Measurements from ENCODE around the gene LHX1.
A peak's percentile ranks its signal among the peaks of the same experiment; 100 is the strongest.

LHX1 gene

GRCh38 chr17:36939052-36939801, 2.0 kb downstream of the LHX1 start:
- no peak for DNase-seq (ENCODE audit: low read depth)

GRCh38 chr17:36939802-36940312, 2.6 kb downstream of the LHX1 start:
- DNase-seq (ENCODE audit: low read depth): no peak

DNA sequence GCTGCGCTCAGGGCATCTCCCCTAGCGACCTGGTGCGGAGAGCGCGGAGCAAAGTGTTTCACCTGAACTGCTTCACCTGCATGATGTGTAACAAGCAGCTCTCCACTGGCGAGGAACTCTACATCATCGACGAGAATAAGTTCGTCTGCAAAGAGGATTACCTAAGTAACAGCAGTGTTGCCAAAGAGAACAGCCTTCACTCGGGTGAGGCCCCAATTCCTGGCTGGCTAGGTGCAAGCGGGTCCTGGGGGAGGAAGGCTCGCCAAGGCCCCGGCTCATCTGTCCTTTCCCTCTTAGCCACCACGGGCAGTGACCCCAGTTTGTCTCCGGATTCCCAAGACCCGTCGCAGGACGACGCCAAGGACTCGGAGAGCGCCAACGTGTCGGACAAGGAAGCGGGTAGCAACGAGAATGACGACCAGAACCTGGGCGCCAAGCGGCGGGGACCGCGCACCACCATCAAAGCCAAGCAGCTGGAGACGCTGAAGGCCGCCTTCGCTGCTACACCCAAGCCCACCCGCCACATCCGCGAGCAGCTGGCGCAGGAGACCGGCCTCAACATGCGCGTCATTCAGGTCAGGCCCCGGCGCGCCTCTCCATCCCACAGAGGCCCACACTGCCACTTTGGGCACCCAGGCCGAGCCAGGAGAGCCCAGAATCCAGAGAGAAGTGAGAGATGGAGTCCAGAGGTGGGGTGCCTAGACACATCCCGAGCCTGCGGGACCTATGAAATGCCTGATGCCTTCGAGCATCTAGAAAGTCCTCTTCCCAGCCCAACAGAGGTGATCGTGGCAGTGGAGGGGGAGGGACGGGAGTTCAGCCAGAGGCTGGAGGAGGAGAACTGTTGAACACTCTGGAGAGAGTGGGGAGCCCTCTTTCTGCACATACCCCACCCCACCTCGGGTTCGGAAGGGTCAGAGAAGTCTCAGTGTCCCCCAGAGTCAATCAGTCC, 3.3 kb downstream of the LHX1 start:
- no peak for DNase-seq (ENCODE audit: low read depth)

GRCh38 chr17:36941265-36942010, 4.2 kb downstream of the LHX1 start:
- DNase-seq (ENCODE audit: low read depth): no peak

DNA sequence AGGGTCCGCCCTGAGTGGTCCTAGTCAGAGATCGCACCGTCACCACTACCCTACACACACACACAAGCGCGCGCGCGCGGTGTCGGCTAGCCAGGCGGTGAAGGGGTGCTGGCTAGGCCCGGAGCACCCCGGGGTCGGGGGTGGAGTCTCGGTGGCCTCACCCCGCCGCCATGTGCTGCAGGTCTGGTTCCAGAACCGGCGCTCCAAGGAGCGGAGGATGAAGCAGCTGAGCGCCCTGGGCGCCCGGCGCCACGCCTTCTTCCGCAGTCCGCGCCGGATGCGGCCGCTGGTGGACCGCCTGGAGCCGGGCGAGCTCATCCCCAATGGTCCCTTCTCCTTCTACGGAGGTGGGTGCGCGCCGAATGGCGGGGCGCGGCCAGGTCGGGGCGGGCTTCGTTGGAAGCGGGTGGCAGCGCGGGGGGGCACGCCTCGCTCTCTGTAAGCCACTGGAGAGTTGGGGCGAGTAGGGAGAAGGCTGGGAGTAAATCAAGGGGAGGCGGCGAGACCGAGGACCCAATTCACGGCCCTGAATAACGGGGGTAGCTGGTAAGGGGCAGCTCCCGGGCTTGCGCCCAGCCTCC, 4.8 kb downstream of the LHX1 start:
- no peak for DNase-seq (ENCODE audit: low read depth)

- DNase-seq (ENCODE audit: low read depth): no peak
Observed at GRCh38 chr17:36942631-36943125, 5.4 kb downstream of the LHX1 start.

DNA sequence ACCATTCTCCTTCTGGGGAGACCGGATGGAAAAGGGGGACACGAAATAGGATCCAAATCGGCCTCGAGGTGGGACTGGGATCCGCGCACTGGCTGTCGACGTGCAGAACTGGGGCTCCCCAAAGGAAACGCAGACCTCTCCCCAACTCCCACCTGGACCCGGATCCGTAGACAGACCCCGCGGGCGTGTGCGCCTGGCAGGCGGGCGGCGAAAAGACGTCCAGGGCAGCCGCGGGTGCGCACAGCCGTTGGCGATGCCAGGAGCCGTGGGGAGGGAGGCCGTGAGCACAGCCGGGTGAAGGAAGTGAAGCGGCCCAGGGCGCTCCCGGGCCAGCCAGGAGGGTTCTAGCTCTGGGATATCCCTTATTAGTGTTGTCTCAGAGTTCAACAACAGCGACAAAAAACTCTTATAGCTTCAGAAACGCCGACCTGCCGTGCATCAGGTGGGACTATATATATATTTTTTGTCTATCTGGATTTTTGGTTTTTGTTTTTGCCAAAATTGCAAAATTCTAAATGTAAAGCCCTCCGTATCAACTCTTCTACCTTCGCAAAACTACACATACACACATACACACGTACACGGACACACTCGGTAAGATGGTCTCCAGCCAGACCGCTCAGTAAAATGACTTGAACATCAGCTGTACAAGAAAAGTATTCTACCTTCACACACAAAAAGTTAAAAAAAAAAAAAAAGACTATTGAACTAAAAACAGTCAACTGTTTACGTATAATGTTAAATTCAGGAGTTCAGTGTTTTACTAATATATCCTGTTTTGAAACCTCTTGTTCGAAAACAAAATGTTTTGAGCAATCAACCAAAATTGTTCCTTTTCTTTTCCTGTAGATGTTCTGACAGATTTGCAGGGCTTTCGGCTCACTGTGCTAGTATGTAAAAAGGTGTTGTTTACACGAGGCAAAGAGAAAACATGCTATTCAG, 6.2 kb downstream of the LHX1 start:
- no peak for DNase-seq (ENCODE audit: low read depth)

GRCh38 chr17:36944553-36944952, 7.3 kb downstream of the LHX1 start:
- no peak for DNase-seq (ENCODE audit: low read depth)

- DNase-seq (ENCODE audit: low read depth): no peak
Observed at GRCh38 chr17:36945140-36945539, 7.9 kb downstream of the LHX1 start.

GRCh38 chr17:36945959-36946725, 8.9 kb downstream of the LHX1 start:
- DNase-seq (ENCODE audit: low read depth): no peak

DNA sequence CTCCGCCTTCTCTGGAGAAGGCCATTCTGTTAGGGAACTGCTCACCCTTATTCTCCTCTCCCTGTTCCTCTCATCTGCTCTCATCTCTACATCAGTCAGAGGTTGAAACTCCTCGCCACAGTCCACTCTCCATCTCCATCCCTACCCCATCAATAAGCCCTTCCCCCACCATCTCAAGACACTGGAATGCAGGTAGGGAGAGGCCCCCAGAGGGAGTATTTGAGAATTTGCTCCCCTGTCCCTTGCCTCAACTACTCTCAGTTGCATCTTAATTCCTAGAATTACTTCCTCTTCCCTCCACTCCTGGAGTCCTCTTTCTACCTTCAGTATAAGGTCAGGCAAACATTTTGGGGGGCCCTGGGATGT, 9.4 kb downstream of the LHX1 start:
- DNase-seq (ENCODE audit: low read depth): no peak

DNA sequence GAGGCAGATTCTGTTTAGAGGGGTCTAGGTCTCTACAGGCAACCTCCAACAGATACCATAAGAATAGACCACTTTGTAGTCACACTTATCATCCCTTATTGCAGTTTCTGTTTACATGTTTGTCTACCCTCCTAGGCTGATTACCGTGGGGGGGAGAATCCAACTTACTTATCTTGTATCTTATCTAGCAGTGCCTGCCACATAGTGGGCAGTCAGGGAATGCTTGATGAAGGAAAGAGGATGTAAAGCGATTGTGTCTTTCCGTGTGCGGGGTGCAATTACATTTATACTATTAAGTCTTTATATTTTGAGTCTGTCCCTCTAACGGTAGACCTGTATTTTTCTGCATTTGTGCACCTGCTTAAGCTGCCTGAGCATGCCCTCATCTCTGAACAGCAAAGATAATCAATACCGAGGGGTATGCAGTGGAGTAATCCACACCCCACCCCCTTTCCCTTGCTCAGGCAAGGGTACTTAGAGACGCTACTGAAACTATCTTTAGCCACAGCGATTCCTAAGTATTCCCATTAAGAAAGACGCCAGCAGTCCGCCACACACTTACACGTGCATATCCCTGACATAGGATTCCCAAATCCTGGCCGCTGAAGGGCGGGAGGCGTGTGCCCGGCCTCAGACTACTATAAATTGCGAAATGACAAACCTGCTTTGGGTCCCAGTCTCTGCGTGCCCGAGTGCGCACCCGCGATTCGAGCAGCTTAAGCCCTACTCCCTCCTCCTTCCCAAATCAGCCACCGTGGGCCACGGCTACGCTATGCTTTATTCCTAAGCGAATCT, 10.8 kb downstream of the LHX1 start:
- DNase-seq (ENCODE audit: low read depth): peak; percentile 16

GRCh38 chr17:36948717-36949460, 11.6 kb downstream of the LHX1 start, which contains the start of gene AATF:
Gene AATF, plus strand, starts transcription at chr17:36948954. Its CDS starts 172 bp downstream, at chr17:36949126.
- peak; percentile 67 for DNase-seq (ENCODE audit: low read depth)

DNA sequence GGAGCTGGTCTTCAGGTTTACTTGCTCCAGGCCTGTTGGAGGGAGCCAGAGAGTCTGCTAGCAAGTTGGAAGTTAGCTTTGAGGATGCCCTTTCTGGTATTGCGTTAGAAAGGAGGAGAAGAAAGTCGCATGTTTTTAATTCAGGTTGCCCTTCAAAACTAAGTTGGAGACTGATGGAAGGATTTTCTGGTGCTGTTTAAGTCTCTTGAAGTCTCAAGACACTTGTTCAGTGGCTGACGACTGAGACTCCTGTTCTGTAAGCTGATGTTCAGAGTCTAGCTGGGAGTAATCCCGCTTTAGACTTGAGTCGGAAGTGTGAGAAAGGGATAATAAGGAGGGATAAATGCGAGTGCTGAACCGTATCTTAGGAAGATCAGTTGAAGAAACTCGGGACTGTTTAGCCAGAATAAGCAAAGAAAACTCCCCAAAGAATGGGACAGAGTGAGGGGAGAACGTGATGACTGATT, 12.2 kb downstream of the LHX1 start:
- peak; percentile 16 for DNase-seq (ENCODE audit: low read depth)

- no peak for DNase-seq (ENCODE audit: low read depth)
Observed at GRCh38 chr17:36950027-36950426, 12.8 kb downstream of the LHX1 start.

- no peak for DNase-seq (ENCODE audit: low read depth)
Observed at GRCh38 chr17:36951084-36951789, 14.0 kb downstream of the LHX1 start.

GRCh38 chr17:36971508-36971907, 34.2 kb downstream of the LHX1 start:
- no peak for DNase-seq (ENCODE audit: low read depth)

Measured in GM04503 (cell line).